CD4-positive, alpha-beta memory T cell (primary cell): ENCODE results near the gene EPAS1. TPM values are rescaled to one million over a fixed set of nuclear protein-coding genes. Genes with fewer than 3 reads are reported as not detected.

Experiments used
- CTCF ChIA-PET: fragments of 350-600 bp; sonication (Branson Sonifier 250); formaldehyde crosslinking; loops from one replicate; lab custom pipeline; 2021; ENCODE audit warnings: inconsistent platforms; ENCODE audit not compliant: partially characterized antibody; lab: Charles Lee
- POLR2A ChIA-PET: fragments of 350-600 bp; sonication (Branson Sonifier 250); formaldehyde crosslinking; loops from one replicate; lab custom pipeline; 2021; ENCODE audit not compliant: partially characterized antibody; lab: Charles Lee
- DNase-seq, 5 donors: peaks; one replicate each; pipeline versions ENCODE4 v3.0.0 to v3.0.0-alpha.2; 2020 to 2022; ENCODE audit warnings: mixed read lengths in 1 of 5
- H3K27ac ChIP-seq: one replicate; pipeline ENCODE4 v1.7.0; 2013; ENCODE audit warnings: low read depth, low read length
- H3K27me3 ChIP-seq: 2 replicates; pipeline ENCODE4 v1.7.0; 2013; ENCODE audit warnings: mild to moderate bottlenecking, low read length, moderate library complexity; ENCODE audit not compliant: insufficient read depth
- H3K36me3 ChIP-seq: 2 replicates; pipeline ENCODE4 v1.7.0; 2013; ENCODE audit warnings: mild to moderate bottlenecking, low read length, moderate library complexity; ENCODE audit not compliant: insufficient read depth
- H3K4me1 ChIP-seq: 2 replicates; pipeline ENCODE4 v1.7.0; 2013; ENCODE audit warnings: mild to moderate bottlenecking, low read length, moderate library complexity; ENCODE audit not compliant: insufficient read depth
- H3K4me3 ChIP-seq, 2 donors: one replicate each; pipeline ENCODE4 v1.7.0; 2013; ENCODE audit warnings: low read length in 2 of 2, mild to moderate bottlenecking in 1 of 2
- H3K9me3 ChIP-seq, 2 donors: one replicate each; pipeline ENCODE4 v1.7.0; 2013; ENCODE audit warnings: low read length in 2 of 2, control low read depth in 1 of 2; ENCODE audit not compliant: control insufficient read depth in 1 of 2
- H3K27ac Mint-ChIP-seq, 7 donors: one replicate each; pipeline ENCODE4 v1.8.0; 2020 to 2021; ENCODE audit warnings: mixed read lengths in 7 of 7, mild to moderate bottlenecking in 6 of 7, inconsistent platforms in 3 of 7, moderate library complexity in 3 of 7
- H3K27me3 Mint-ChIP-seq, 2 donors: one replicate each; pipeline ENCODE4 v1.8.0; 2020 to 2021; ENCODE audit warnings: mixed read lengths in 2 of 2
- H3K36me3 Mint-ChIP-seq, 2 donors: one replicate each; pipeline ENCODE4 v1.8.0; 2020 to 2021; ENCODE audit warnings: mixed read lengths in 2 of 2, inconsistent platforms in 1 of 2, mild to moderate bottlenecking in 1 of 2
- H3K4me1 Mint-ChIP-seq, 4 donors: one replicate each; pipeline ENCODE4 v1.8.0; 2020 to 2021; ENCODE audit warnings: mixed read lengths in 4 of 4, mild to moderate bottlenecking in 1 of 4
- H3K4me3 Mint-ChIP-seq, 8 donors: one replicate each; pipeline ENCODE4 v1.8.0; 2020 to 2021; ENCODE audit warnings: mixed read lengths in 8 of 8, mild to moderate bottlenecking in 7 of 8, moderate library complexity in 6 of 8, inconsistent platforms in 3 of 8
- H3K9me3 Mint-ChIP-seq, 8 donors: one replicate each; pipeline ENCODE4 v1.8.0; 2020 to 2021; ENCODE audit warnings: mixed read lengths in 8 of 8, mild to moderate bottlenecking in 5 of 8, inconsistent platforms in 3 of 8, moderate library complexity in 1 of 8
- intact Hi-C: fragments of 100-400 bp; cut with micrococcal nuclease; formaldehyde crosslinking; loops from one replicate; pipeline ENCODE4 v1.15.1; 2023
- polyA plus RNA-seq, 2 donors: library from polyadenylated mRNA; unstranded; fragments of 300-500 nt; fragmentation: Illumina TruSeq; gene quantifications; one replicate each; pipeline ENCODE4 v1.2.3, GENCODE V29; 2021
- total RNA-seq, 2 experiments: library from RNA; stranded (reverse); gene quantifications; one replicate each; pipeline ENCODE4 v1.2.3, GENCODE V29; 2021

EPAS1 gene
- total and polyA plus RNA-seq, 4 experiments from 2014 or later: 0.40 to 2.7 (median 2.3) TPM; not detected in 1

DNA sequence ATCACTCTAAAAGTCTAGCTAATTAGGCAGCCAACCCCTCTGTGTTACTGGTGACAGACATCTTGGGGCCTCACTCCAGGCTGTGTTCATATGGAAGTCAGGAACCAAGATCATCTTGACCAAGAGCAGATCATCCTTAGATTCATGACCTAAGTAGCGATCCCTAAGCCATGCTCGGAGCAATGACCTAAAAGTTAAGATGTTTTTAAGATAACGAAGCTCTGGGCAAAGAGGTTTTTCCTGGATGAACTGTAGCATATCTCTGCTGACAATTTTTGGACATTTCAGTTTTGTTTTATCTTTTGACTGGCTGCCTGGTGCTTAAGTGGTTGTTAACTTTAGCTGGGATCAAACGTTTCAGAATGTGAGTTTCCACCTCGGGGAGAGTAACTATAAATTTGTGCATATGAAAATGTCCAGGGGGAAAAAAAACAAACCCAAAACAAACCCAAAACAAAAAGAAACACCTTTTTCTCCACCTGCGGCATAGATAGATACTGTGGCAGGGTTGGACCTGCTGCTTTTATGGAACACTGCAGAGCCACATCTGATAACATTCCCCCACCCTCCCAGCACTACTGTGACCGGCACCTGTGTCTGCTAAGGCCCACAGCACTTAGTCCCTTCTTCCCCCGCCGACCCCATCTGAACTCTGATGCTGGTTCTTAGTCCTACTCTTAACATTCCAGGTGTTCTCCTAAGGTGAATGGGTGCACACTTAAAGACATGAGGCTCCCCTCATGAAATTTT, 45.5 kb downstream of the EPAS1 start:
- H3K36me3 Mint-ChIP-seq: no peaks in the 10 kb centered on the region
- no peaks in the 10 kb centered on the region for H3K9me3 Mint-ChIP-seq
- ChIA-PET CTCF (interaction anchor here (1.3 to 1.6 kb wide), 2 partner anchors 88 to 280 kb away, joined by 3 read pairs; no protein-coding TSS in a partner anchor), POLR2A (no interaction called here)
- peaks cover 0 to 2% of the 10 kb centered on the region in 2 donors for H3K27me3 Mint-ChIP-seq
- intact Hi-C loops: no loop called here
- H3K4me1 Mint-ChIP-seq: peaks cover 3 to 10% (median 4%) of the 10 kb centered on the region in 4 donors
- Histone ChIP-seq H3K36me3 (no peaks in the 10 kb centered on the region), H3K4me1 (no peaks in the 10 kb centered on the region), H3K9me3 (no peaks in the 10 kb centered on the region), H3K4me3 (no peak overlapping the region), H3K27ac (no peak overlapping the region), H3K27me3 (no peaks in the 10 kb centered on the region)
- H3K4me3 Mint-ChIP-seq: no peak overlapping the region
- H3K27ac Mint-ChIP-seq: peak overlapping the region in 1 of 7 donors; percentile 10
- DNase-seq: no peak

DNA sequence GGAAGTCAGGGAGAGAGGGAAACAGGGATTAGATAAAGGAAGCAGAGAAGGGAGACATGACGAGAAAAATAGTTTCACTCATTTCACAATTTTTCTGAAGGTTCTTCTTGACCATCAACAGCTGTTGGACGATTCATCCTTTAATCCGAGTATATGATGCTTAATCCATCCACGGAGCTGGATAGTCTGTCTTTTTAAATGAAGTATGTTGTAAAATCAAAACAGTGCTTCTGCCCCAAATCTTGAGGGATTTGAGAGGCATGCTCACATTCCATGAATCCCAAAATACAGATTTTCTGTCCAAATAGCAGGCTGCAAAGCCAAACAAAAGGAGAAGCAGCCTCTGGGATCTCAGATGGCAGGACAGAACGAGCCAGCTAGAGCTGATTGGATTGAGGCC, 47.5 kb downstream of the EPAS1 start:
- intact Hi-C loops: no loop called here
- H3K9me3 ChIP-seq: no peaks in the 10 kb centered on the region
- H3K4me1 ChIP-seq: peaks cover 8% of the 10 kb centered on the region
- Mint-ChIP-seq H3K27me3 (peaks cover 0 to 2% of the 10 kb centered on the region in 2 donors), H3K4me3 (no peak overlapping the region), H3K36me3 (no peaks in the 10 kb centered on the region), H3K27ac (peak overlapping the region in 1 of 7 donors; percentile 64), H3K4me1 (peaks cover 8 to 25% (median 20%) of the 10 kb centered on the region in 4 donors), H3K9me3 (no peaks in the 10 kb centered on the region)
- no peak overlapping the region for H3K27ac ChIP-seq
- ChIA-PET CTCF (no interaction called here), POLR2A (no interaction called here)
- no peaks in the 10 kb centered on the region for H3K36me3 ChIP-seq
- no peaks in the 10 kb centered on the region for H3K27me3 ChIP-seq
- no peak overlapping the region for H3K4me3 ChIP-seq
- no peak for DNase-seq

DNA sequence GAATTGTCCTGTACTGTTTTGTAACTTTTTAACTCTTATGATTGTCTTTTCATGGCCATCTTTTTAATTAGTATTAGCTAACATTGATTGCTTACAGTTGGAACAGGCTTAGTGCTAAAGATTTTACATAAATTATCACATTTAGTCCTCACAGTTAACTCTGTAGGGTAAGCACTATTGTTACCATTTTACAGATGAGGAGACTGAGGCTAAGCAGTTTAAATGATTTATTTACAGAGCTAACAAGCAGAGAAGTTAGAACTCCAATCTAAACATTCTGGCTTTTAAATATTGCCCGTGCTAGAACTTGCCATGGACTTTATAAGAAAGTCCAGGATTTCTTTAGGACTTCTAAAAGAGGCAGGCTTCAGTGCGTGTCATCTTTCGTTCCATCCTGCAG, 48.6 kb downstream of the EPAS1 start:
- Mint-ChIP-seq H3K27ac (no peak overlapping the region), H3K36me3 (no peaks in the 10 kb centered on the region)
- CTCF ChIA-PET: interaction anchor here (1.5 to 1.8 kb wide), 2 partner anchors 8 to 20 kb away, joined by 4 to 5 read pairs; no protein-coding TSS in a partner anchor

DNA sequence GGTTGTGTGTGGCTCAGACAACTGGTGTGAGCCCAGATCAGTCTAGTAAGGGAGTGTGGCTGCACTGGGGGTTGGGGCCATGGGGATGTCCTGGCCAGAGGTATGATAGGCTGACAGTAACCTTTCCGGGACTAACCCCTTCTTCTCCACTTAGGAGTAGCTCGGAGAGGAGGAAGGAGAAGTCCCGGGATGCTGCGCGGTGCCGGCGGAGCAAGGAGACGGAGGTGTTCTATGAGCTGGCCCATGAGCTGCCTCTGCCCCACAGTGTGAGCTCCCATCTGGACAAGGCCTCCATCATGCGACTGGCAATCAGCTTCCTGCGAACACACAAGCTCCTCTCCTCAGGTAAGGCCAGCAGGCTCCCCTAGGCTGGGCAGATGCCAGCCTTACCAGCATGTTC, 49.5 kb downstream of the EPAS1 start:
- H3K27ac Mint-ChIP-seq: no peak overlapping the region
- ChIA-PET CTCF (interaction anchor here (0.5 to 1.8 kb wide), 4 partner anchors 9 to 286 kb away, joined by 3 to 5 read pairs (median 4); no protein-coding TSS in a partner anchor), POLR2A (no interaction called here)
- peaks cover 0 to 2% of the 10 kb centered on the region in 2 donors for H3K27me3 Mint-ChIP-seq
- H3K36me3 Mint-ChIP-seq: no peaks in the 10 kb centered on the region
- intact Hi-C loops: no loop called here
- DNase-seq: no peak
- no peak overlapping the region for H3K27ac ChIP-seq
- H3K4me3 Mint-ChIP-seq: no peak overlapping the region
- no peaks in the 10 kb centered on the region for H3K9me3 ChIP-seq
- H3K36me3 ChIP-seq: no peaks in the 10 kb centered on the region
- peaks cover 26 to 46% (median 38%) of the 10 kb centered on the region in 4 donors for H3K4me1 Mint-ChIP-seq
- peaks cover 29% of the 10 kb centered on the region for H3K4me1 ChIP-seq
- H3K27me3 ChIP-seq: no peaks in the 10 kb centered on the region
- H3K9me3 Mint-ChIP-seq: no peaks in the 10 kb centered on the region
- no peak overlapping the region for H3K4me3 ChIP-seq

More for the DNA sequence above, 48.6 kb downstream of the EPAS1 start:
- Mint-ChIP-seq H3K27me3 (peaks cover 0 to 2% of the 10 kb centered on the region in 2 donors), H3K9me3 (no peaks in the 10 kb centered on the region), H3K4me3 (no peak overlapping the region), H3K4me1 (peaks cover 18 to 36% (median 30%) of the 10 kb centered on the region in 4 donors)
- no peak overlapping the region for H3K4me3 ChIP-seq
- no peaks in the 10 kb centered on the region for H3K27me3 ChIP-seq
- no peaks in the 10 kb centered on the region for H3K9me3 ChIP-seq
- DNase-seq: no peak
- H3K4me1 ChIP-seq: peaks cover 19% of the 10 kb centered on the region
- POLR2A ChIA-PET: no interaction called here
- H3K36me3 ChIP-seq: no peaks in the 10 kb centered on the region
- H3K27ac ChIP-seq: no peak overlapping the region
- intact Hi-C loops: no loop called here

DNA sequence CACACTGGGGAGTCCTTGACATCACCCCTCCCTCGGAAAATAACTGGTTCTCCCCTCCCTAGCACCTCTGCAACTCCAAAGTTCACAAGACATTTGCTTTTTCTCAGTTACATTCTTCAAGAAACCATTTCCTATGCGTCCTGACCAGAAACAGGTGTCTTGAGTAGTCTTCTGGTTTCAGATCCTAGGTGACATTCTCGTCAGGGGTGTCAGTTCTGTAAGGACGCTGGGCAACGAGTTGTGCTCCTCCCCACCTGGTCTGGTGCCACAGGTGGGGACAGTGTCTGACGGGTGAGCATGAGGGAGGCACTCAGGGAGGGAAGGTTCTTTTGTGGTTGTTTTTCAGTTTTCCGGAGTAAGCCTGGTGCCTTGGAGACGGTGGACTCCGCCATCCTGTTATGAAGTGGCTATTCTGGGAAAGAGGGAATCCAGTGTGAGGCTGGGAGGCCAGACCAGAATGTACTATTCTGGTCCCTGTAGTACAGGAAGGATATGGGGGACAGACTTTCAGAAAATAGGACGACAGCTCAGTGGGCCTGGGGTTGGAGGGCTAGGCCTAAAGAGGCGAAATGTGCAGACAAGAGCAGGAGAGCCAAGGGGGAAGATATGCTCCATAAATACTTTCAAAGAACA, 50.6 kb downstream of the EPAS1 start:
- no peaks in the 10 kb centered on the region for H3K9me3 ChIP-seq
- peaks cover 0 to 2% of the 10 kb centered on the region in 2 donors for H3K27me3 Mint-ChIP-seq
- no peaks in the 10 kb centered on the region for H3K9me3 Mint-ChIP-seq
- H3K27ac ChIP-seq: no peak overlapping the region
- ChIA-PET CTCF (no interaction called here), POLR2A (no interaction called here)
- no peak for DNase-seq
- H3K36me3 Mint-ChIP-seq: no peaks in the 10 kb centered on the region
- intact Hi-C loops: no loop called here
- no peaks in the 10 kb centered on the region for H3K36me3 ChIP-seq
- H3K27me3 ChIP-seq: no peaks in the 10 kb centered on the region
- H3K4me3 ChIP-seq: no peak overlapping the region
- H3K4me1 Mint-ChIP-seq: peaks cover 34 to 56% (median 46%) of the 10 kb centered on the region in 4 donors
- peak overlapping the region in 3 of 7 donors; percentile 62 to 90 (median 63) for H3K27ac Mint-ChIP-seq
- peaks cover 39% of the 10 kb centered on the region for H3K4me1 ChIP-seq
- no peak overlapping the region for H3K4me3 Mint-ChIP-seq

DNA sequence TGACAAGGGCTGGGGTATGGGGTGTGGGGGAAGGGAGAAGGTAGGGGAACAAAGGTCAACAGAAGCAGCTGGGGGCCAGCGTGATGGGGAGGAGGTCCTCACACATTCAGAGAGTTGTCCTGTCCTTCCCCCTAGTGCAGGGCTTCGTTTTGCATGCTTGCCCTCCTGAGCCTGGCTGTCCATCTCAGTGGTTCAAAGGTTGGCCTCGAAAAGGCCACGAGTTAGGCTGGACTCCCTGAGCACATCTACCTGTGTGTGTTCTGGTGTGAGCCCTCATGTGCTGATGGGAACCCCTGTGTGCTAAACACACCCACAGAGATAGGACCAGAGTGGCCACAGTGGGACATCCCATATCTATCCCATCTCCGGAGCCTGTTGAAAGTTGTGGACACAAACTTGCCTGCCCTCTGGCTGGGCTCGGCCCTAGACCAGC, 51.9 kb downstream of the EPAS1 start:
- Mint-ChIP-seq H3K4me1 (peaks cover 44 to 67% (median 58%) of the 10 kb centered on the region in 4 donors), H3K9me3 (no peaks in the 10 kb centered on the region), H3K27ac (peak overlapping the region in 2 of 7 donors; percentile 23 to 40), H3K27me3 (peaks cover 0 to 2% of the 10 kb centered on the region in 2 donors), H3K36me3 (no peaks in the 10 kb centered on the region), H3K4me3 (no peak overlapping the region)
- DNase-seq: no peak
- POLR2A ChIA-PET: no interaction called here
- Histone ChIP-seq H3K4me1 (peaks cover 53% of the 10 kb centered on the region), H3K9me3 (no peaks in the 10 kb centered on the region), H3K27ac (no peak overlapping the region), H3K27me3 (no peaks in the 10 kb centered on the region), H3K4me3 (no peak overlapping the region), H3K36me3 (no peaks in the 10 kb centered on the region)
- CTCF ChIA-PET: interaction anchor here (1.0 kb wide), 2 partner anchors 14 to 113 kb away, joined by 3 to 6 read pairs; no protein-coding TSS in a partner anchor
- intact Hi-C loops: no loop called here
